ENCODE measurements around the gene MACROD2.
"Not testable (repeated sequence)": the region's sequence is repeated elsewhere in the genome, so short reads cannot be mapped to it uniquely, and the experiment has no call there.

The MACROD2 gene

GRCh38 chr20:15362849-15363248, 1367.5 kb downstream of the MACROD2 start:
- no peak for DNase-seq (ENCODE audit: low read depth)

- no peak for DNase-seq (ENCODE audit: low read depth)
Measured at GRCh38 chr20:15364781-15365180, 1369.5 kb downstream of the MACROD2 start.

GRCh38 chr20:15370370-15370769, 1375.1 kb downstream of the MACROD2 start:
- no peak for DNase-seq (ENCODE audit: low read depth)

GRCh38 chr20:15374682-15375081, 1379.4 kb downstream of the MACROD2 start:
- DNase-seq (ENCODE audit: low read depth): no peak

- no peak for DNase-seq (ENCODE audit: low read depth)
Measured at GRCh38 chr20:15375836-15376235, 1380.5 kb downstream of the MACROD2 start.

GRCh38 chr20:15377603-15378002, 1382.3 kb downstream of the MACROD2 start:
- DNase-seq (ENCODE audit: low read depth): not testable (repeated sequence)

GRCh38 chr20:15378151-15378550, 1382.8 kb downstream of the MACROD2 start:
- DNase-seq (ENCODE audit: low read depth): no peak

GRCh38 chr20:15379681-15380296, 1384.5 kb downstream of the MACROD2 start:
- no peak for DNase-seq (ENCODE audit: low read depth)

GRCh38 chr20:15380770-15381169, 1385.5 kb downstream of the MACROD2 start:
- no peak for DNase-seq (ENCODE audit: low read depth)

GRCh38 chr20:15387228-15387627, 1391.9 kb downstream of the MACROD2 start:
- no peak for DNase-seq (ENCODE audit: low read depth)

GRCh38 chr20:15395457-15395856, 1400.1 kb downstream of the MACROD2 start:
- DNase-seq (ENCODE audit: low read depth): no peak

- no peak for DNase-seq (ENCODE audit: low read depth)
Measured at GRCh38 chr20:15396026-15396425, 1400.7 kb downstream of the MACROD2 start.

GRCh38 chr20:15396900-15397299, 1401.6 kb downstream of the MACROD2 start:
- no peak for DNase-seq (ENCODE audit: low read depth)

- no peak for DNase-seq (ENCODE audit: low read depth)
Measured at GRCh38 chr20:15399781-15400180, 1404.5 kb downstream of the MACROD2 start.

- DNase-seq (ENCODE audit: low read depth): no peak
Measured at GRCh38 chr20:15406072-15406471, 1410.8 kb downstream of the MACROD2 start.

GRCh38 chr20:15411781-15412180, 1416.5 kb downstream of the MACROD2 start:
- DNase-seq (ENCODE audit: low read depth): no peak

- no peak for DNase-seq (ENCODE audit: low read depth)
Measured at GRCh38 chr20:15415908-15416307, 1420.6 kb downstream of the MACROD2 start.

- no peak for DNase-seq (ENCODE audit: low read depth)
Measured at GRCh38 chr20:15419856-15420255, 1424.5 kb downstream of the MACROD2 start.

GRCh38 chr20:15422966-15423365, 1427.7 kb downstream of the MACROD2 start:
- no peak for DNase-seq (ENCODE audit: low read depth)

- no peak for DNase-seq (ENCODE audit: low read depth)
Measured at GRCh38 chr20:15439551-15439950, 1444.2 kb downstream of the MACROD2 start.

- DNase-seq (ENCODE audit: low read depth): no peak
Measured at GRCh38 chr20:15440049-15440820, 1444.9 kb downstream of the MACROD2 start.

GRCh38 chr20:15445056-15445840, 1449.9 kb downstream of the MACROD2 start:
- DNase-seq (ENCODE audit: low read depth): no peak

- no peak for DNase-seq (ENCODE audit: low read depth)
Measured at GRCh38 chr20:15446373-15446772, 1451.1 kb downstream of the MACROD2 start.

Measured in non-pigmented ciliary epithelial cell (primary cell).